Upper lobe of left lung (tissue), 6 donors: ENCODE results near the gene VIT. TPM values are rescaled to one million over a fixed set of nuclear protein-coding genes. Genes with fewer than 3 reads are reported as not detected.

ENCODE experiments used
- ATAC-seq, 2 donors: fragments of 200-7000 bp; cut with Tn5 transposase; one replicate each; pipeline ENCODE4 v1.9.1; 2022; ENCODE audit warnings: mild to moderate bottlenecking in 2 of 2, moderate library complexity in 2 of 2; ENCODE audit not compliant: low FRiP score in 2 of 2
- DNase-seq, 2 donors: peaks; one replicate each; pipeline ENCODE4 v3.0.0-alpha.2; 2019 to 2020
- H3K27ac ChIP-seq, 4 donors: fragments of 200-600 bp; sonication (generic); one replicate each; pipeline ENCODE4 v1.5.1; 2016 to 2019
- H3K27me3 ChIP-seq, 4 donors: fragments of 200-600 bp; sonication (generic); one replicate each; pipeline ENCODE4 v1.5.1; 2017 to 2019
- H3K36me3 ChIP-seq, 4 donors: fragments of 200-600 bp; sonication (generic); one replicate each; pipeline ENCODE4 v1.5.1; 2016 to 2019
- H3K4me1 ChIP-seq, 4 donors: fragments of 200-600 bp; sonication (generic); one replicate each; pipeline ENCODE4 v1.5.1; 2018 to 2019
- H3K4me3 ChIP-seq, 4 donors: fragments of 200-600 bp; sonication (generic); one replicate each; pipeline ENCODE4 v1.5.1; 2017 to 2019; ENCODE audit warnings: mild to moderate bottlenecking in 2 of 4, moderate library complexity in 1 of 4
- H3K9me3 ChIP-seq, 4 donors: fragments of 200-600 bp; sonication (generic); one replicate each; pipeline ENCODE4 v1.5.1; 2018 to 2019
- EP300 ChIP-seq, 4 donors: sonication (generic); formaldehyde crosslinking; IDR thresholded peaks; one replicate each; pipeline ENCODE4 v1.5.1; 2017; ENCODE audit warnings: antibody characterized with exemption in 4 of 4, control low read depth in 2 of 4
- POLR2A ChIP-seq, 4 donors: fragments of 450-650 bp; IDR thresholded peaks; one replicate each; pipeline ENCODE4 v1.5.1; 2016 to 2017; ENCODE audit warnings: antibody characterized with exemption in 4 of 4, mild to moderate bottlenecking in 2 of 4
- POLR2AphosphoS5 ChIP-seq, 2 donors: sonication (generic); formaldehyde crosslinking; IDR thresholded peaks; one replicate each; pipeline ENCODE4 v1.5.1; 2017; ENCODE audit warnings: antibody characterized with exemption in 2 of 2
- WGBS, 2 donors: methylation state at CpG; one replicate each; pipeline ENCODE4 v1.1.5; 2017 to 2018; 5-methylcytosine and 5-hydroxymethylcytosine counted together
- total RNA-seq, 6 donors: library from RNA; depleted of rRNA in 4 of 6; stranded (reverse); fragments of >200 nt in 4 of 6; gene quantifications; one replicate each; pipeline versions ENCODE4 v1.1.0 to v1.2.1, GENCODE V29; 2016 to 2021
- TF ChIP-seq, protein P1 (sequence below), 6 experiments: fragments of 450-650 bp in 4 of 6; fragments of 200-600 bp in 2 of 6; sonication (generic) in 2 of 6; IDR thresholded peaks; one replicate each; pipeline ENCODE4 v1.5.1; 2016 to 2019; ENCODE audit warnings: antibody characterized with exemption in 6 of 6
- donor health status: DM: no; HTN: no; CAD: no; lungs with moderate emphysema.
- donor health status: DM: no; HTN: yes; CAD: no; lungs with severe emphysema.

The VIT gene
- total RNA-seq, 6 donors from 2014 or later: 0.22 to 1.4 (median 0.54) TPM; not detected in 1

DNA sequence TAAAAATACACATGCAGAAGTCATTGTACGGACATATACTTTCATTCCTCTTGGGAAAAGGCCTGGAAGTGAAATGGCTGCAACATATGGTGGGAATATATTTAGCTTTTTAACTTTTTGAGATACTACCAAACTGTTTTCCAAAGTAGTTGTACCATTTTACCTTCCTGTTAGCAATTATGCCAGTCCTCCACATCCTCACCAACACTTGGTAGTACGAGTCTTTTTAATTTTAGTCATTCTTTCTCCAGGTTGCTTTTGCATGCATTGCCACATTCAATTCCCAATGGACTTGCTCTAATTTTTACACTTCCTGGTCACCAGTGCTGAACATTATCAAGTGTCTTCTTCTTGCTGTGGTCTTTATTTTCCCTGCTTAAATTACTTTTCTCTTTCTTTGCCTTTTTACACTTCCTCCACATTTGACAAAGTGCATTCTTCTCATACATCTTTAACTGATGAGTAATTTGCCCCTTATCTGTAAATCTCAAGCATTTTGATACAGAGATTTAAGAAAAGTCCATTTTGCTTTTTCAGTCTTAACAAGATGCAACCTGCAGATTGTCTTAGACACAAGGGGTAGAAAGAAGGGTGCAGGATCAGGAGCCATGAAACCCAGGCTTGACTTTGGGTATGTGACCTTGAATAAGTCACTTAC, 14.5 kb downstream of the VIT start:
- WGBS, 2 donors: 70 to 94% methylated on average over 2 of the region's 2 CpGs
- H3K4me3 ChIP-seq: no peak overlapping the region
- ATAC-seq (no peak), DNase-seq (no peak)
- peaks cover 0 to 6% (median 5%) of the 10 kb centered on the region in 4 donors for H3K9me3 ChIP-seq
- no peak for TF ChIP-seq POLR2AphosphoS5 (IDR thresholded peaks at IDR 0.05)
- no peak for TF ChIP-seq POLR2A (IDR thresholded peaks at IDR 0.05)
- no peak for TF ChIP-seq EP300 (IDR thresholded peaks at IDR 0.05)
- TF ChIP-seq, protein P1, sequence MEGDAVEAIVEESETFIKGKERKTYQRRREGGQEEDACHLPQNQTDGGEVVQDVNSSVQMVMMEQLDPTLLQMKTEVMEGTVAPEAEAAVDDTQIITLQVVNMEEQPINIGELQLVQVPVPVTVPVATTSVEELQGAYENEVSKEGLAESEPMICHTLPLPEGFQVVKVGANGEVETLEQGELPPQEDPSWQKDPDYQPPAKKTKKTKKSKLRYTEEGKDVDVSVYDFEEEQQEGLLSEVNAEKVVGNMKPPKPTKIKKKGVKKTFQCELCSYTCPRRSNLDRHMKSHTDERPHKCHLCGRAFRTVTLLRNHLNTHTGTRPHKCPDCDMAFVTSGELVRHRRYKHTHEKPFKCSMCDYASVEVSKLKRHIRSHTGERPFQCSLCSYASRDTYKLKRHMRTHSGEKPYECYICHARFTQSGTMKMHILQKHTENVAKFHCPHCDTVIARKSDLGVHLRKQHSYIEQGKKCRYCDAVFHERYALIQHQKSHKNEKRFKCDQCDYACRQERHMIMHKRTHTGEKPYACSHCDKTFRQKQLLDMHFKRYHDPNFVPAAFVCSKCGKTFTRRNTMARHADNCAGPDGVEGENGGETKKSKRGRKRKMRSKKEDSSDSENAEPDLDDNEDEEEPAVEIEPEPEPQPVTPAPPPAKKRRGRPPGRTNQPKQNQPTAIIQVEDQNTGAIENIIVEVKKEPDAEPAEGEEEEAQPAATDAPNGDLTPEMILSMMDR (IDR thresholded peaks at IDR 0.05): no peak
- H3K36me3 ChIP-seq: no peaks in the 10 kb centered on the region
- H3K27ac ChIP-seq: no peak overlapping the region
- H3K4me1 ChIP-seq: no peaks in the 10 kb centered on the region
- no peaks in the 10 kb centered on the region for H3K27me3 ChIP-seq

DNA sequence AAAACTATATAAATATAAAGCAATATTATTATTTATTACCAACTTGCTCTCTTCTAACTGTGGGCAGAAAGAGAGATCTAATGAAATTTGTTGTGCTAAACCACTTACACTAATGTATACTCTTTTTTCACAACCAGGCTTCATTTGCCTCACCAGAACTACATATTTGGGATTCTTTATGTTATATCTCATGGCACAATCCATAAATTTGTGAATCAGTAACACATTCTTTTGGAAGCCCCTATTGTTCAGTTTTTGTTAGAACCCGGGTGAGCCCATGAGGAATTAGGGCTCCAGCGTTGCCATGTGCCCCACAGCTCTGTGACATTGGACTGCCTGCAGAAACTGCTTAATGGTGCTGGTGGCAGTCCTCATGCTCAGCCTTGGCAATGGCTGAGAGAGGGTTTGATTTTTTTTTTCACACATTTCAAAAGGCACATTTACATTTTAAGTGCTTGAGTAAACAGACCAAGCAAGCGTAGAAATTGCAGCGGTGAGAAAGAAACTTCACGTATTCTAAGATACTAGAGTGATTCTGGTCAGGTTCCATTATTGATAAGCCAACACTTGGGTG, 15.3 kb downstream of the VIT start:
- H3K9me3 ChIP-seq: peaks cover 0 to 6% (median 5%) of the 10 kb centered on the region in 4 donors
- TF ChIP-seq POLR2A (IDR thresholded peaks at IDR 0.05) (no peak), EP300 (IDR thresholded peaks at IDR 0.05) (no peak), POLR2AphosphoS5 (IDR thresholded peaks at IDR 0.05) (no peak)
- TF ChIP-seq, protein P1 (IDR thresholded peaks at IDR 0.05): no peak
- H3K4me3 ChIP-seq: no peak overlapping the region
- no peaks in the 10 kb centered on the region for H3K4me1 ChIP-seq
- DNase-seq: no peak
- no peak overlapping the region for H3K27ac ChIP-seq
- no peaks in the 10 kb centered on the region for H3K27me3 ChIP-seq
- 54 to 59% methylated on average over 5 of the region's 5 CpGs for WGBS, 2 donors
- no peak for ATAC-seq
- H3K36me3 ChIP-seq: no peaks in the 10 kb centered on the region

DNA sequence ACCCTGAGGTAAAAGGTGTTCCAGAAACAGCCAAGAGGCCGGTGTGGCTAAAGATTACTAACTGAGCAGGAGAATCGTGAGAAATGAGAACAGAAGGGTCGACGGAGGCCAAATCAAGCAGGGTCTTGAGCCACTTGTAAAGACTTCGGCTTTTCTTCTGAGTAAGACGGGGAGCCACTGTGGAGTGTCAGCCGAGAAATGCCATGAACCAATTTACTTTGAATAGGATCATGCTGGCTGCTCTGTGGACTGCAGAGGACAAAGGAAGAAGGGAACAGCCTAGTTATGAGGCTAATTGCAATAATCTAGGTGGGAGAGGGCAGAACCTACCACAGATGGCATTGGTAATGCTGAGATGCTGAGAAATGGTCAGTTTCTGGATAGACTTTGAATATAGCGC, 16.8 kb downstream of the VIT start:
- no peaks in the 10 kb centered on the region for H3K27me3 ChIP-seq
- 81 to 85% methylated on average over 8 of the region's 8 CpGs for WGBS, 2 donors
- H3K36me3 ChIP-seq: no peaks in the 10 kb centered on the region
- ATAC-seq (no peak), DNase-seq (no peak)
- H3K9me3 ChIP-seq: peaks cover 0 to 6% (median 5%) of the 10 kb centered on the region in 4 donors
- TF ChIP-seq, protein P1 (IDR thresholded peaks at IDR 0.05): no peak
- no peak for TF ChIP-seq POLR2A (IDR thresholded peaks at IDR 0.05)
- no peak for TF ChIP-seq POLR2AphosphoS5 (IDR thresholded peaks at IDR 0.05)
- no peak for TF ChIP-seq EP300 (IDR thresholded peaks at IDR 0.05)
- no peak overlapping the region for H3K4me3 ChIP-seq
- no peaks in the 10 kb centered on the region for H3K4me1 ChIP-seq
- no peak overlapping the region for H3K27ac ChIP-seq

DNA sequence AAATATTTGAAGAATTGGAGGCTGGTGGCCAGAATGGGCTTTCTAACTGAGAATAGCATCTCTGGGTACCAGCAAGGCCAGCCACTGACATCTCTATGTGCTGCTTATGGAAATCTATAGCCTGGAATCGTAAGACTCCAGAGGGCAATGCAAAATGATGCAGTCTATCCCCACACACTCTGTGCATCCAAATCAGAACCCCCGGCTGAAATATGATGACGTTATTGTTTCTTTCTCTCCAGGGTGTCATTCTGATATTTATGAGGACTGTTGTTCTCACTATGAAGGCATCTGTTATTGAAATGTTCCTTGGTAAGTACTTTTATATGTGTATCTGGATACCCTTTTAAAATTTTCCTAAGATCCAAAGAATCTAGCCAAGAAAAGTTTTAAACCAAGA, 19.6 kb downstream of the VIT start:
- Histone ChIP-seq H3K27ac (no peak overlapping the region), H3K36me3 (no peaks in the 10 kb centered on the region), H3K4me1 (no peaks in the 10 kb centered on the region), H3K27me3 (no peaks in the 10 kb centered on the region), H3K4me3 (no peak overlapping the region), H3K9me3 (peaks cover 0 to 7% (median under 1%) of the 10 kb centered on the region in 4 donors)
- ATAC-seq: peak in 1 of 2 donors; percentile 51
- DNase-seq: no peak
- WGBS, 2 donors: 92 to 97% methylated on average over 3 of the region's 3 CpGs
- TF ChIP-seq POLR2AphosphoS5 (IDR thresholded peaks at IDR 0.05) (no peak), POLR2A (IDR thresholded peaks at IDR 0.05) (no peak), EP300 (IDR thresholded peaks at IDR 0.05) (no peak)
- TF ChIP-seq, protein P1 (IDR thresholded peaks at IDR 0.05): no peak
